NCI-H748 treated with DMSO at 0.1 percent for 48 hours (cell line): Measurements from ENCODE around the gene MEMO1.
"Not testable (repeated sequence)": the region's sequence is repeated elsewhere in the genome, so short reads cannot be mapped to it uniquely, and the experiment has no call there.

Source experiments
- DNase-seq: peaks from one replicate; lab custom pipeline; 2025; lab: John Stamatoyannopoulos, UW

MEMO1 gene

GRCh38 chr2:32010670-32011484, at the start of gene MEMO1:
Gene MEMO1, minus strand, starts transcription at chr2:32011008. Its CDS starts 761 bp downstream, at chr2:32010247.
- peak; percentile 71 for DNase-seq

GRCh38 chr2:32060266-32060665, 49.5 kb upstream of the MEMO1 start:
- DNase-seq, result no peak

GRCh38 chr2:32058130-32058529, 47.3 kb upstream of the MEMO1 start:
- no peak for DNase-seq

GRCh38 chr2:32054583-32054982, 43.8 kb upstream of the MEMO1 start:
- not testable (repeated sequence) for DNase-seq

GRCh38 chr2:32051836-32052439, 41.1 kb upstream of the MEMO1 start:
- no peak for DNase-seq

GRCh38 chr2:32043561-32043960, 32.8 kb upstream of the MEMO1 start:
- no peak for DNase-seq

- DNase-seq, result peak; percentile 63
Observed at GRCh38 chr2:32039447-32040219, 28.8 kb upstream of the MEMO1 start, which contains the start of gene DPY30. Gene DPY30, minus strand, starts transcription at chr2:32039805. Its CDS starts 349 bp downstream, at chr2:32039456.

GRCh38 chr2:32034198-32034887, 23.5 kb upstream of the MEMO1 start:
- DNase-seq, result not testable (repeated sequence)

- not testable (repeated sequence) for DNase-seq
Observed at GRCh38 chr2:32018789-32019482, 8.1 kb upstream of the MEMO1 start.

- DNase-seq, result no peak
Observed at GRCh38 chr2:32012872-32013271, 2.1 kb upstream of the MEMO1 start.

- DNase-seq, result no peak
Observed at GRCh38 chr2:32011485-32011960, 715 bp upstream of the MEMO1 start.

- DNase-seq, result not testable (repeated sequence)
Observed at GRCh38 chr2:32010280-32010669, 533 bp downstream of the MEMO1 start.

GRCh38 chr2:32009516-32010256, 1.1 kb downstream of the MEMO1 start:
- DNase-seq, result no peak

GRCh38 chr2:32008805-32009515, 1.8 kb downstream of the MEMO1 start:
- no peak for DNase-seq

- DNase-seq, result no peak
Observed at GRCh38 chr2:32007121-32007391, 3.8 kb downstream of the MEMO1 start.

GRCh38 chr2:32005371-32005976, 5.3 kb downstream of the MEMO1 start:
- no peak for DNase-seq

- no peak for DNase-seq
Observed at GRCh38 chr2:32003791-32004190, 7.0 kb downstream of the MEMO1 start.

GRCh38 chr2:32002406-32002805, 8.4 kb downstream of the MEMO1 start:
- DNase-seq, result no peak

GRCh38 chr2:31999438-31999837, 11.4 kb downstream of the MEMO1 start:
- no peak for DNase-seq
